NCI-H345 (cell line): Measurements from ENCODE around the gene CPA1.

Experiments
- DNase-seq: peaks from one replicate; lab custom pipeline; 2025; lab: John Stamatoyannopoulos, UW

Gene CPA1

DNA sequence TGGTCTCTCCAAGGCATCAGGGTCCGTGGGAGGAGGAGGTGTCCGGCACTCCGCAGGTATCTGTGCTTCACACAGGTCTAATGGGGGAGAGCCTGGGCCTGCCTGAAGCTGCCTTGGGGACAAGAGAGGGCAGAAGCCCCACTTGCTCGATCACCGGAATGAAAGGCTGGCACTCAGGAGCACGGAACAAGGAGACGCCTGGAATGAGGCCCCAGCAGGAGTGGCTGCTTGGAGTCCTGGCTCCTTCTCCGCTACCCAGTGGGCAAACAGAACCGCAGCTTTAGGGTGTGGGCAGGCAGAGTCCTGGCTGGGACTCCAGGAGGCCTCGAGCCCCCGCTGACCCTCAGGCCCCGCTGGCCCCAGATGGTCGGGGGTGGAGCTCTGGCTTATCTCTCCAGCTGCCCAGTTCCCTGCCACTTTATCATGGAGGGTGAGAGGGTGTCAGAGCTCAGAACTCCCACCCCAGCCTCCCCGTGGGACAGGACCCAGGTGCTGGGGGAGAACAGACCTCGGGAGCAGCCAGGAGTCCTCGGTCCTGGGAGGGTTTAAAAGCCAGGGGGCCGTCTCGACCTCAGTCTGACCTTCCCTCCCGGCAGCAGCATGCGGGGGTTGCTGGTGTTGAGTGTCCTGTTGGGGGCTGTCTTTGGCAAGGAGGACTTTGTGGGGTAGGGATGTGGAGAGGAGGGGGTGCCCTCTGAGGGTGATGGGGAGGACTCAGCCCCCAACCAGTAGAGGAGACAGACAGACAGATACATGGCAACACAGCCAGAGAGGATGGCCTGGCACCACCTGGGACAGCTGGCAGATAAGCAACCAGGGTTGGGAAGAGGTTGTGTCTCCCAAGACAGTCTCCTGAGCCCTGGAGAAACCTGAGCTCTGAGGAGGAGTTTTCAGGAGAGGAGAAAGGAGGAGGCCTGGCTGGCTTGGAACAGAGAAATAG is at the start of gene CPA1:
CPA1 (plus strand) TSS at position 574 of the 940 bp plus-strand sequence; CDS start at position 601, 27 bp downstream.
- no peak for DNase-seq

DNA sequence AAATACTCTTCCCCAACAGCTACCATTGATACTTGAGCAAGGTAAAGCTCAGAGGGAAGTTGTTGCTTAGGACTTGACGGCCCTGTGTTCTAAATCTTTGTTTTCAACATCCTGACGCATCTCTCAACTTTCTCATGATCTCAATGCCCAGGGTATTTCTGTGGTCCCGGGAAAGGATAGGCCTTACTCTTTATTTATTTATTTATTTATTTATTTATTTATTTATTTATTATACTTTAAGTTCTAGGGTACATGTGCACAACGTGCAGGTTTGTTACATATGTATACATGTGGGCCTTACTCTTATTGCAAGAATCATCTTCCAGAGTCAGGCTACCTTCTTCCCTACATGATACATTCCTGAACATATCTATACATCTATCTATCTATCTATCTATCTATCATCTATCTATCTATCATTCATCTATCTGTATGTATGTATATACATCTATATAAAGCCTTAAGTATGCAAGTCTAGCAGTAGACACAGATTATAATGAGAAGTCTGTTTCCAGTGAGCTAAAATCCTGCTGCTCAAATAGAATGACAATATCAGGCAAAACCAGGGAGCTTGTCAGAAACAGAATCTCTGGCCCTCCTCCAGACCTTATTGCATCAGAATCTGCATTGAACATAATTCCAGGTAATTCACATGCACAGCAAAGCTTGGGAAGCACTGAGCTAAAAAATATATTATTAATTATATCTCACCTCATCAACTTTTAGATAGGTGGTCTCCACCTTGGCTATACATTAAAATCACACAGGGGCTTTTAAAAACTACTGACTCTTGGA is 47.8 kb upstream of the CPA1 start:
- no peak for DNase-seq

DNA sequence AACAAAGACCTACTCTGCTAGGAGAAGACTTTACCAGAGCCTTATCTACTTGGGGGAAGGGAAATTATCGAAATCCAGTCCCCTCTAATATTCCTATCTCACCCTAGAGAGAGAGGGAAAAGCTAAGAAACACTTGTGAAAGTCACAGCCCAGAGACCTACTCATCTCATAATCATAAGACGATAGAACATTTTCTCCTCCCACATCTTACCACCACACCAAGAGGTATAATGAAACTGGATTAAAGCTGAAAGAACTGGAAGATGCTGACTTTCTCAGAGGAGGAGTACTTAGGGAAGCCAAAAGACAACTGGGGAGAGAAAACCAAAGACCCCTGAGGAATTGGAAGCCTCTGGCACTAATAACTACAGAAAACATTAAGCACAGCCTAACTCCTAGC is 46.5 kb upstream of the CPA1 start:
- no peak for DNase-seq

DNA sequence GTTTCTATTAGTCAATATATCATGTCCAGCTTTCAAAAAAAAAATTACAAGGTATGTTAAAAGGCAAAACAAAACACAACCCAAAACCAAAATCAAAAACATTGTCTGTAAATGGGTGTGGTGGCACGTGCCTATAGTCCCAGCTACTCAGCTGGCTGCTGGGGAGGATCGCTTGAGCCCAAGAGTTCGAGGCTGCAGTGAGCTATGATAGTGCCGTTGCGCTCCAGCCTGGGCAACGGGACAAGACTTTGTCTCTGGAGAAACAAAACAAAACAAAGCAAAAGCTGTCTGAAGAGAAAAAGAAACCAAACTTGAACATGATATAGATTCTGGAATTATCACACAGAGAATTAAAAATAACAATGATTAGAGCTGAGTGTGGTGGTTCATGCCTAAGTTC is 46.0 kb upstream of the CPA1 start:
- DNase-seq = no peak

GRCh38 chr7:130337410-130337971 is 42.8 kb upstream of the CPA1 start:
- no peak for DNase-seq

DNA sequence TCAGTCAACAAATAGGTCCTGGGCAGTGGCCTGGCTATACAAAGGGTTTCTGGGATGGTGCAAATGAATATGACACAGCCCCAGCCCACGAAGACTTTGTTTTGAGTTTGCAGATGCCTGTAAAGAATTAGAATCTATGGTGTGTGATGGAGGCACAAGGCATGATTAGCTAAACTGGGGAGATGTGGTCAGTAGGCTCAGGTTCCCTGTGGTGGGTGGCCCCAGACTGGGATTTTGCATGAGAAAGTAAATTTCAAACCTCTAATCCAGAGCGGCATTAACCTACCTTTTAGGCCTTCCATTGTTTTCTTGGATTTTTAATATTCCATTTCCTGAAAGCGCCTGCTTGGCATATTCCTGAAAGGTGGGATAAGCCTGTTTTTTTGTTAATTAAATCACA is 42.1 kb upstream of the CPA1 start:
- DNase-seq = no peak

GRCh38 chr7:130341882-130342281 is 38.4 kb upstream of the CPA1 start:
- DNase-seq = no peak

DNA sequence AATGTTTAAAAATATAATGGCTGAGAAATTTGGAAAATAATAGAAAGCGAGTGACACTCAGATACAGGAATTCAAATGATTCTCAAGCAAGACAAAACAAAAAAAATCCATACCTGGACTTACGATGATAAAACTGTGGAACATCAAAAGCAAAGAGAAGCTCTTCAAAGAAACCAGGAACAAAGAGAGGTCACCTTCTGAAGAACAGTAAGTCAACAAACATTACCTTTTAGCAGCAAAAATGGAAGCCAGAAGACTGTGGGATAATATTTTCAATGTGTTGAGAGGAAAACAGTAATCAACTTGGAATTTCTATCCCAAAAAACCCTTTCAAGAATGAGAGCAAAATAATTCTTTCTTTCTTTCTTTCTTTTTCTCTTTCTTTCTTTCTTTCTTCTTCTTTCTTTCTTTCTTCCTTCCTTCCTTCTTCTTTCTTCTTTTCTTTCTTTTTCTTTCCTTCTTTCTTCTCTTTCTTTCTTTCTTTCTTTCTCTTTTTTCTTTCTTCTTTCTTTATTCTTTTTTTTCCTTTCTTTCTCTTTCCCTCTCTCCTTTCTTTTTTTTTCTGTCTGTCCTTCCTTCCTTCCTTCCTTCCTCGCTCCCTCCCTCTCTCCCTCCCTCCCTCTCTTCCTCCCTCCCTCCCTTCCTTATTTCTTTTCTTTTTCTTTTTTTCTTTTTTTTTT is 37.5 kb upstream of the CPA1 start:
- no peak for DNase-seq

GRCh38 chr7:130344271-130344866 is 35.9 kb upstream of the CPA1 start, which contains the start of gene CPA5:
CPA5 (plus strand) TSS chr7:130344816; CDS start chr7:130346486, 1,670 bp downstream.
- DNase-seq = no peak

- DNase-seq = peak; percentile 71
These were observed 35.2 kb upstream of the CPA1 start for GRCh38 chr7:130345136-130345535.

GRCh38 chr7:130345725-130346124 is 34.6 kb upstream of the CPA1 start:
- DNase-seq = no peak

GRCh38 chr7:130346177-130346905 is 34.0 kb upstream of the CPA1 start:
- DNase-seq = no peak

- no peak for DNase-seq
These were observed 33.4 kb upstream of the CPA1 start for GRCh38 chr7:130346941-130347340.

- DNase-seq = peak; percentile 40
These were observed 30.1 kb upstream of the CPA1 start for GRCh38 chr7:130349911-130350782.

DNA sequence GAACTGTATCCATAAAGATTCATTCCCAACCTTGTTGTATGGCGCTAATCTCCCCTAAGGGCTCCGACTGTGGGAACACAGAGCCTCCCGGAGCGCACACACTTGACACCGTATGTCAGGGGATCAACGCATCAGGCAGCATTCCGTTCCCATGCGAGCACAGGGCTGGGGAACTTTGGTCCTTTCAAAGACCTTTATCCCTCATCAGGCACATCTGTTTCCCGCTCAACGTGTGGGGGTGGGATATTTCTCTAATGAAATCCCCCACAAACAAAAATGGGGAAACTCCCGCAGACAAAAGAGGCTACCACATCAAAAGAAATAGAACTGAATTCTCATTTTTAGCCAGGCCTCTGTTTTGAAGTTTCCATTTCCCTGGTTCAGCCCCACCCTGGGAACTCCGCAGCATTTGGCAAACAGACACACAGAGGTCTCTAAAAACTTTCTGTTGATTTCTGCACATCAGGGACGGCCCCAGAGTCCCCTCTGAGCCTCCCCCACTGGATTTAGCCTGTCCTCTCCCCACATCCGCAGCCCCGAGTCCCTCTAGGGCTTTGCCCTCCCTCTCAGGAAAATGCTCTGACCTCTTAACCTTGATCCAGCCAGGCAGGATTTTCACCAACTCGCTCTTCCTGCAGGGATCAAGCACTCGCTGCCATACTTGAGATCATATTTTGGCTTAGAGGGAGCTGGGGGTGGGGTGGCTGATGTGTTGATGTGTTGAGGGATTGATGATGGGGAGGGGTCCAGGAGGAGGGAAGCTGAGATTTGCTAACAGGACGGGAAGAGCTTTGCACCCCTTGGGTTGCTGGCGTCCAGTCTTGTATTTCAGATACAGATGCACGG is 29.1 kb upstream of the CPA1 start:
- peak; percentile 79 for DNase-seq

DNA sequence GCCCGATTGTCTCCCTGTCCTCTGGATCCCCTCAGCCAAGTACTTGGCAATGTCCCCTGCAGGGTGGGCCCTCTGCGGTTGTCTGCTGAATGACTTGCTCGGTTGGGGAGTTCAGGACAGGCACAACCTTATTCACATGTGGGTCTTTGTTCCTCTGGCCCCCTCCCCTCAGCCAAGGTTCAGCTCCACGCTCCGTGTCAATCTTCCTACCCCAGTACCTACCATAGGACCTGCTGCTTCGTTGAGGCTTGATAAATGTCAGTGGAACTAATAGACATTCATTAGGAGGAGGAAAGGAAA is 28.6 kb upstream of the CPA1 start:
- DNase-seq = peak; percentile 64

GRCh38 chr7:130352194-130353074 is 27.9 kb upstream of the CPA1 start:
- DNase-seq = peak; percentile 92

DNA sequence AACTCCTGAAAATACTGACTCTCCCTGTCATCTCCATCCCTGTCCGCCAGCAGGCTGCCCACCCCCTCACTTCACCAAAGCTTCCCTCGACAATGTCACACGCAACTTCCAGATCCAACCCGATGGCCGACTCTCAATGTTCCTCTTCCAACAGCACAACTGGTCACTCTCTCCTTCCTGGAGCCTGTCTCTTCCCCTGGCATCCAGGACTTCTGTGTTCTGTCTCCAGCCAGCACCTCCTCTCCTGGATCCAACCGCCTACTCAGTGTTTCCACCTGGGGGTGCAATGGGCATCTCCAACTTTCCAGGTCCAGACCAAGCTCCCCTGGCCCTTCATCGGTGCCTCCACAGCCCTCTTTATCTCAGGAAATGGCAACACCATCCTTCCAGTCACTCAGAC is 27.1 kb upstream of the CPA1 start:
- DNase-seq = peak; percentile 13
